Sigmoid colon (tissue), 4 donors: ENCODE results near the gene NRG3.

Experiments used
- CTCF ChIP-seq, 4 experiments: fragments of 450-650 bp in 3 of 4; fragments of 200-600 bp in 1 of 4; IDR thresholded peaks; one replicate each; pipeline ENCODE4 v1.5.1; 2016 to 2019; ENCODE audit warnings: antibody characterized with exemption in 4 of 4, mild to moderate bottlenecking in 3 of 4, moderate library complexity in 2 of 4
- POLR2A ChIP-seq, 2 donors: fragments of 450-650 bp; IDR thresholded peaks; one replicate each; pipeline ENCODE4 v1.6.1; 2016; ENCODE audit warnings: antibody characterized with exemption in 2 of 2, mild to moderate bottlenecking in 2 of 2, moderate library complexity in 2 of 2
- POLR2AphosphoS5 ChIP-seq, 4 donors: sonication (generic); formaldehyde crosslinking; IDR thresholded peaks; one replicate each; pipeline ENCODE4 v1.6.1; 2017; ENCODE audit warnings: antibody characterized with exemption in 4 of 4

DNA sequence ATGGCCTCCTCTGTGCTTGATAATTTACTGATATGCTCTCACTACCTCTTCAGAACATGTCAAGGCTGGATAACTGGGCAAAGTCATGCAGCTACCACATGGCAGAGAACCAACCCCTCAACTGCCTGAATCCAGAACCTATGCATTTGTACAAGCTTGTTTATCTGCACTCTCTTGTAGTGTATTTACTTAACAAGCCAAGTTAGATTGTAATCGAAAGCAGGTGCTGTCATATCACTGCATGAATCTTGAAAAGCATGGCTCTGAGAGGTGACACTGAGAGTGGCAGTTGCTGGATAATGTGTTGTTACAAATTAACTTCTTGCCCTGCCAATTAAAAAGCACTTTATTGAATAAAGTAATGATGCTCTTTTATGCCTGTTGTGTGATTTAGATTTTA is 588.6 kb downstream of the NRG3 start:
- TF ChIP-seq POLR2A (IDR thresholded peaks at IDR 0.05) (no peak), CTCF (IDR thresholded peaks at IDR 0.05) (no peak), POLR2AphosphoS5 (IDR thresholded peaks at IDR 0.05) (no peak)
